ENCODE measurements around the gene CACNA1H. TPM values are rescaled to one million over a fixed set of nuclear protein-coding genes. Genes with fewer than 3 reads are reported as not detected.

Gene CACNA1H
- polyA plus RNA-seq, 1 experiment: 0.37 TPM

DNA sequence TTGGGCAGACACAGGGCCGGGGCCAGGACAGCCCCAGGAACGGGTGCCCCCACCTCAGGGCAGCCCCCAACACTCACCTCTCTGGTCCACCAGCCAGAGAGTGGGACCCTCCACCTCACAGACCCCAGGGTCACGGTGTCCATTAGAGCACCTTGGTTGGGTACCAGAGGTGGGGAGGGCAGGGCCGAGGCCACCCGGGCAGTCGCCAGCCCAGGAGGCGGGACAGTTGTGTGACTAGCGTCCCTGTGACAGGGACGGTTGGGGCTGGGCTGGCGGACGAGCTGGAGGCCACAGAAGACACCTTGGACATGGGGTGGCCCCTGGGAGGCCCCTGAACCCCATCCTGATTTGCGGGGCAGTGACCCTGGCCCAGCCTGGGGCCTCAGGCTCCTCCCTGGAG is 45.2 kb upstream of the CACNA1H start:
- DNase-seq (ENCODE audit: low read depth): no peak
- TF ChIP-seq, protein P1, sequence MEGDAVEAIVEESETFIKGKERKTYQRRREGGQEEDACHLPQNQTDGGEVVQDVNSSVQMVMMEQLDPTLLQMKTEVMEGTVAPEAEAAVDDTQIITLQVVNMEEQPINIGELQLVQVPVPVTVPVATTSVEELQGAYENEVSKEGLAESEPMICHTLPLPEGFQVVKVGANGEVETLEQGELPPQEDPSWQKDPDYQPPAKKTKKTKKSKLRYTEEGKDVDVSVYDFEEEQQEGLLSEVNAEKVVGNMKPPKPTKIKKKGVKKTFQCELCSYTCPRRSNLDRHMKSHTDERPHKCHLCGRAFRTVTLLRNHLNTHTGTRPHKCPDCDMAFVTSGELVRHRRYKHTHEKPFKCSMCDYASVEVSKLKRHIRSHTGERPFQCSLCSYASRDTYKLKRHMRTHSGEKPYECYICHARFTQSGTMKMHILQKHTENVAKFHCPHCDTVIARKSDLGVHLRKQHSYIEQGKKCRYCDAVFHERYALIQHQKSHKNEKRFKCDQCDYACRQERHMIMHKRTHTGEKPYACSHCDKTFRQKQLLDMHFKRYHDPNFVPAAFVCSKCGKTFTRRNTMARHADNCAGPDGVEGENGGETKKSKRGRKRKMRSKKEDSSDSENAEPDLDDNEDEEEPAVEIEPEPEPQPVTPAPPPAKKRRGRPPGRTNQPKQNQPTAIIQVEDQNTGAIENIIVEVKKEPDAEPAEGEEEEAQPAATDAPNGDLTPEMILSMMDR (IDR thresholded peaks at IDR 0.05; ENCODE audit: insufficient read depth, low read depth, low read length): no peak
- ChIA-PET POLR2A (no interaction called here), CTCF (interaction anchor here (0.7 to 1.4 kb wide), 3 partner anchors 11 to 81 kb away, joined by 3 read pairs; no protein-coding TSS in a partner anchor)
- Histone ChIP-seq H3K27me3 (ENCODE audit: control insufficient read depth, insufficient read depth, low read length) (peaks cover 3% of the 10 kb centered on the region), H3K36me3 (ENCODE audit: control insufficient read depth, insufficient read depth, low read length) (no peaks in the 10 kb centered on the region), H3K4me3 (ENCODE audit: low read depth, low read length) (no peak overlapping the region)

GRCh38 chr16:1108299-1109252 is 44.3 kb upstream of the CACNA1H start:
- H3K36me3 ChIP-seq (ENCODE audit: control insufficient read depth, insufficient read depth, low read length): no peaks in the 10 kb centered on the region

DNA sequence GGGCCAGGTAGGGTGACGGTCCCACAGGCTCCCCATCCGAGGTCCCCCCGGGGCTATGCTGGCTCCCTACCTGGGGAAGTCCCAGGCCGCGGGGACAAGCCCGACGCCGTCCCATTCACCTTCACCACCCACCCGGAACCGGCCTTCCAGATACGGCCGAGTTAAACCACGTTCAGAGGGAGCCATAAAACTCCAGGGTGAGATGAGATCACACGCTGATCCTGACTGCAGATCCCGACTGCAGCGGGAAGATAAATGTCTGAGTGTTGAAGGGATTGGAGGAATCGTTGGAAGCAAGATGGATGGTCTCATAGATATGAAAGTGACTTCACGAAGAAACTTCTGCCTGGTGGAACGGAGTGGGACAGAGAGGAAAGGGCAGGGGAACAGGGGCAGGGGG is 43.3 kb upstream of the CACNA1H start:
- H3K27me3 ChIP-seq (ENCODE audit: control insufficient read depth, insufficient read depth, low read length): peaks cover 3% of the 10 kb centered on the region
- TF ChIP-seq, protein P1 (IDR thresholded peaks at IDR 0.05; ENCODE audit: insufficient read depth, low read depth, low read length): no peak
- H3K4me3 ChIP-seq (ENCODE audit: low read depth, low read length): no peak overlapping the region
- ChIA-PET POLR2A (no interaction called here), CTCF (interaction anchor here (0.6 kb wide), 1 partner anchor 33 kb away, joined by 3 read pairs; no protein-coding TSS in a partner anchor)
- no peak for DNase-seq (ENCODE audit: low read depth)
- no peaks in the 10 kb centered on the region for H3K36me3 ChIP-seq (ENCODE audit: control insufficient read depth, insufficient read depth, low read length)

More at GRCh38 chr16:1108299-1109252, 44.3 kb upstream of the CACNA1H start:
- no peak for DNase-seq (ENCODE audit: low read depth)
- ChIA-PET POLR2A (no interaction called here), CTCF (interaction anchor here (1.4 kb wide), 1 partner anchor 73 kb away, joined by 3 read pairs; no protein-coding TSS in a partner anchor)
- H3K4me3 ChIP-seq (ENCODE audit: low read depth, low read length): no peak overlapping the region
- peaks cover 3% of the 10 kb centered on the region for H3K27me3 ChIP-seq (ENCODE audit: control insufficient read depth, insufficient read depth, low read length)
- TF ChIP-seq, protein P1 (IDR thresholded peaks at IDR 0.05; ENCODE audit: insufficient read depth, low read depth, low read length): no peak

GRCh38 chr16:1112506-1113184 is 40.3 kb upstream of the CACNA1H start:
- H3K4me3 ChIP-seq (ENCODE audit: low read depth, low read length): no peak overlapping the region
- H3K27me3 ChIP-seq (ENCODE audit: control insufficient read depth, insufficient read depth, low read length): peaks cover 3% of the 10 kb centered on the region
- ChIA-PET CTCF (interaction anchor here (0.6 to 1.8 kb wide), 3 partner anchors 9 to 70 kb away, joined by 3 to 6 read pairs (median 3); no protein-coding TSS in a partner anchor), POLR2A (no interaction called here)
- no peak for DNase-seq (ENCODE audit: low read depth)
- TF ChIP-seq, protein P1 (IDR thresholded peaks at IDR 0.05; ENCODE audit: insufficient read depth, low read depth, low read length): no peak
- H3K36me3 ChIP-seq (ENCODE audit: control insufficient read depth, insufficient read depth, low read length): no peaks in the 10 kb centered on the region

DNA sequence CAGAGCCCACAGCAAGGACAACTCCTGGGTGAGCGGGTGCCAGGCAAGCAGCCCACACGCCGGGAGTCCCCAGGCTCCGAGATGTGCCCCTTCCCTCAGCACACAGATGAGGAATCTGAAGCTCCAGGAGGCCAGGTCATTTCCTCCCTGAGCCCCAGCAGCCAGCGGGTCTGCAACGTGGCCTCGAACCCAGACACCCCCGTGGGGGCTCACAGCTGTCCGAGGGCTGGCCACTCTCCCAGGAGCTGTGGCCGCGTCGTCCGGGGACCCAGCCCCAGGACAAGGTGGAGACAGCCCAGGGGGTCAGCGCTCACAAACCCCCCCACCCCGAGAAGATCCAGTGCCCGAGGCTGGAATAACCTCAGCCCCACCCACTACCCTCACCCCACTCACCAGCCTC is 39.4 kb upstream of the CACNA1H start:
- DNase-seq (ENCODE audit: low read depth): no peak
- CTCF ChIA-PET: no interaction called here
- no peaks in the 10 kb centered on the region for H3K36me3 ChIP-seq (ENCODE audit: control insufficient read depth, insufficient read depth, low read length)
- no peak overlapping the region for H3K4me3 ChIP-seq (ENCODE audit: low read depth, low read length)
- H3K27me3 ChIP-seq (ENCODE audit: control insufficient read depth, insufficient read depth, low read length): peaks cover 2% of the 10 kb centered on the region
- TF ChIP-seq, protein P1 (IDR thresholded peaks at IDR 0.05; ENCODE audit: insufficient read depth, low read depth, low read length): no peak
- POLR2A ChIA-PET: no interaction called here
